ENCODE data around the gene PLEKHA5.
"Not testable (repeated sequence)": the region's sequence is repeated elsewhere in the genome, so short reads cannot be mapped to it uniquely, and the experiment has no call there.

The PLEKHA5 gene

GRCh38 chr12:19129486-19130223 lies at the start of gene PLEKHA5:
TSS of gene PLEKHA5 (plus strand) at chr12:19129733. CDS start at chr12:19129800, 67 bp downstream.
- DNase-seq (ENCODE audit: low read depth, low spot score) = no peak

GRCh38 chr12:19080918-19081317 lies 48.6 kb upstream of the PLEKHA5 start:
- no peak for DNase-seq (ENCODE audit: low read depth, low spot score)

GRCh38 chr12:19082365-19082911 lies 47.1 kb upstream of the PLEKHA5 start:
- no peak for DNase-seq (ENCODE audit: low read depth, low spot score)

GRCh38 chr12:19084547-19084946 lies 45.0 kb upstream of the PLEKHA5 start:
- no peak for DNase-seq (ENCODE audit: low read depth, low spot score)

GRCh38 chr12:19085090-19085489 lies 44.4 kb upstream of the PLEKHA5 start:
- no peak for DNase-seq (ENCODE audit: low read depth, low spot score)

GRCh38 chr12:19088606-19089005 lies 40.9 kb upstream of the PLEKHA5 start:
- DNase-seq (ENCODE audit: low read depth, low spot score) = no peak

- DNase-seq (ENCODE audit: low read depth, low spot score) = not testable (repeated sequence)
Observed at GRCh38 chr12:19092482-19092881, 37.1 kb upstream of the PLEKHA5 start.

GRCh38 chr12:19093218-19093617 lies 36.3 kb upstream of the PLEKHA5 start:
- no peak for DNase-seq (ENCODE audit: low read depth, low spot score)

GRCh38 chr12:19095331-19095730 lies 34.2 kb upstream of the PLEKHA5 start:
- DNase-seq (ENCODE audit: low read depth, low spot score) = no peak

- no peak for DNase-seq (ENCODE audit: low read depth, low spot score)
Observed at GRCh38 chr12:19095756-19096480, 33.6 kb upstream of the PLEKHA5 start.

- DNase-seq (ENCODE audit: low read depth, low spot score) = no peak
Observed at GRCh38 chr12:19105463-19105862, 24.1 kb upstream of the PLEKHA5 start.

GRCh38 chr12:19107750-19108149 lies 21.8 kb upstream of the PLEKHA5 start:
- no peak for DNase-seq (ENCODE audit: low read depth, low spot score)

- no peak for DNase-seq (ENCODE audit: low read depth, low spot score)
Observed at GRCh38 chr12:19110221-19110940, 19.2 kb upstream of the PLEKHA5 start.

- no peak for DNase-seq (ENCODE audit: low read depth, low spot score)
Observed at GRCh38 chr12:19113464-19113863, 16.1 kb upstream of the PLEKHA5 start.

GRCh38 chr12:19115285-19115684 lies 14.2 kb upstream of the PLEKHA5 start:
- DNase-seq (ENCODE audit: low read depth, low spot score) = no peak

- no peak for DNase-seq (ENCODE audit: low read depth, low spot score)
Observed at GRCh38 chr12:19119440-19119839, 10.1 kb upstream of the PLEKHA5 start.

- DNase-seq (ENCODE audit: low read depth, low spot score) = no peak
Observed at GRCh38 chr12:19120795-19121194, 8.7 kb upstream of the PLEKHA5 start.

GRCh38 chr12:19121449-19122018 lies 8.0 kb upstream of the PLEKHA5 start:
- DNase-seq (ENCODE audit: low read depth, low spot score) = no peak

GRCh38 chr12:19125325-19125724 lies 4.2 kb upstream of the PLEKHA5 start:
- DNase-seq (ENCODE audit: low read depth, low spot score) = no peak

GRCh38 chr12:19127270-19127669 lies 2.3 kb upstream of the PLEKHA5 start:
- DNase-seq (ENCODE audit: low read depth, low spot score) = no peak

- no peak for DNase-seq (ENCODE audit: low read depth, low spot score)
Observed at GRCh38 chr12:19128485-19128884, 1.0 kb upstream of the PLEKHA5 start.

GRCh38 chr12:19129122-19129485 lies 429 bp upstream of the PLEKHA5 start:
- no peak for DNase-seq (ENCODE audit: low read depth, low spot score)
